PC-3 (cell line): ENCODE data around the gene SUMO4. TPM values are rescaled to one million over a fixed set of nuclear protein-coding genes. Genes with fewer than 3 reads are reported as not detected.

Experiments
- ATAC-seq: fragments of 200-7000 bp; cut with Tn5 transposase; 2 replicates; pipeline ENCODE4 v1.9.1; 2020; ENCODE audit warnings: mild to moderate bottlenecking, moderate library complexity
- BruUV-seq: library from RNA; stranded (reverse); fragments of 400-500 nt; replicated peaks from 2 replicates; lab custom pipeline; 2021; lab: Mats Ljungman, UMichigan
- CTCF ChIA-PET: fragments of 300-600 bp; sonication (Branson Sonifier 250); formaldehyde crosslinking; loops from one replicate; lab custom pipeline; 2022; ENCODE audit warnings: antibody characterized with exemption; lab: Charles Lee
- POLR2A ChIA-PET: fragments of 300-600 bp; sonication (Branson Sonifier 250); formaldehyde crosslinking; loops from one replicate; lab custom pipeline; 2022; ENCODE audit warnings: antibody characterized with exemption; ENCODE audit not compliant: unreplicated experiment; lab: Charles Lee
- DNase-seq: peaks from one replicate; pipeline ENCODE4 v3.0.0-alpha.2; 2015
- H2AFZ ChIP-seq: fragments of 300-600 bp; sonication (generic); 2 replicates; pipeline ENCODE4 v1.6.0; 2016; ENCODE audit warnings: antibody characterized with exemption, low read length
- H3F3A ChIP-seq: fragments of 300-600 bp; sonication (generic); one replicate; pipeline ENCODE4 v1.6.0; 2017; ENCODE audit warnings: antibody characterized with exemption, low read length, control low read depth, mild to moderate bottlenecking; ENCODE audit not compliant: unreplicated experiment
- H3K27ac ChIP-seq: fragments of 300-600 bp; sonication (generic); 2 replicates; pipeline ENCODE4 v1.5.1; 2016; ENCODE audit warnings: mild to moderate bottlenecking, low read length
- H3K27me3 ChIP-seq: fragments of 300-600 bp; sonication (generic); 2 replicates; pipeline ENCODE4 v1.6.1; 2016; ENCODE audit warnings: low read length, mixed read lengths
- H3K36me3 ChIP-seq: fragments of 300-600 bp; sonication (generic); 2 replicates; pipeline ENCODE4 v1.6.1; 2016; ENCODE audit warnings: low read depth, mixed run types, low read length, mixed read lengths
- H3K4me1 ChIP-seq: fragments of 300-600 bp; sonication (generic); 2 replicates; pipeline ENCODE4 v1.5.1; 2016; ENCODE audit warnings: low read length; ENCODE audit not compliant: insufficient read depth
- H3K4me2 ChIP-seq: fragments of 300-600 bp; sonication (generic); 2 replicates; pipeline ENCODE4 v1.6.0; 2016; ENCODE audit warnings: low read length
- H3K4me3 ChIP-seq: fragments of 300-600 bp; sonication (generic); 2 replicates; pipeline ENCODE4 v1.5.1; 2016; ENCODE audit warnings: mild to moderate bottlenecking, low read length, mixed read lengths
- H3K79me2 ChIP-seq: fragments of 300-600 bp; sonication (generic); 2 replicates; pipeline ENCODE4 v1.6.1; 2017; ENCODE audit warnings: low read length, mixed read lengths
- H3K9ac ChIP-seq: fragments of 300-600 bp; sonication (generic); 2 replicates; pipeline ENCODE4 v1.6.0; 2016; ENCODE audit warnings: mild to moderate bottlenecking, low read length
- H3K9me2 ChIP-seq: fragments of 300-600 bp; sonication (generic); replicated peaks from 2 replicates; pipeline ENCODE4 v1.6.1; 2016; ENCODE audit warnings: mixed run types, low read length, mixed read lengths
- H3K9me3 ChIP-seq: fragments of 300-600 bp; sonication (generic); 2 replicates; pipeline ENCODE4 v1.6.1; 2016; ENCODE audit warnings: low read length, mixed read lengths
- H4K20me1 ChIP-seq: fragments of 300-600 bp; sonication (generic); 2 replicates; pipeline ENCODE4 v1.6.1; 2016; ENCODE audit warnings: low read length, mixed read lengths
- EZH2 ChIP-seq: fragments of 300-600 bp; sonication (generic); IDR thresholded peaks from one replicate; pipeline ENCODE4 v1.6.1; 2017; ENCODE audit warnings: antibody characterized with exemption, mild to moderate bottlenecking, low read length; ENCODE audit not compliant: unreplicated experiment
- EZH2phosphoT487 ChIP-seq: fragments of 300-600 bp; sonication (generic); IDR thresholded peaks from 2 replicates; pipeline ENCODE4 v1.6.1; 2018; ENCODE audit warnings: mild to moderate bottlenecking, antibody characterized with exemption, low read length, borderline replicate concordance
- intact Hi-C: fragments of 100-400 bp; cut with micrococcal nuclease; formaldehyde crosslinking; loops from 2 replicates; pipeline ENCODE4 v1.9.0; 2023
- total RNA-seq: library from RNA; depleted of rRNA; stranded (reverse); fragments of >200 nt; gene quantifications from 2 replicates; pipeline ENCODE4 v1.2.3, GENCODE V29; 2014
- TF ChIP-seq, protein P1 (sequence below): fragments of 300-600 bp; sonication (generic); conservative IDR thresholded peaks from 2 replicates; pipeline ENCODE4 v1.5.1; 2017; ENCODE audit warnings: antibody characterized with exemption, low read depth, mild to moderate bottlenecking, low read length

Gene SUMO4
- total RNA-seq, 1 experiment from 2014 or later, result 0.69 TPM

DNA sequence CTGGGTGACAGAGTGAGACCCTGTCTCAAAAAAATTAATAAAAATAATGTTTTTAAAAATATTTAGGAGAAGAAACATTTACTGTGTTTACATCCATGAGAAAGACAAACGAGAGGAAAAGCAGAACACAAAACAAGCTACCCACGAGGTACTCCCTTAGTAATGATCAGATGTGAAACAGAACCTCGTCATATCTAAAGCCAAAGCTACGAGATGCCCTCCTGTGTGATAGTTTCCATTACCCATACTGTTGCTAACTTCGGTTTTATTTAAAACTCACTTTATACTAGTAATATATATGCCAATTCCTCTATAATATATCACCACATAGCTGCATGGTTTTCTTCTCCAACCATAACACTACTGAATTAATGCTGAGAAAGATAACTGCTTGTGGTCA, 21.1 kb downstream of the SUMO4 start:
- no peak for DNase-seq
- H2AFZ ChIP-seq, result no peak overlapping the region
- no peaks in the 10 kb centered on the region for H3K79me2 ChIP-seq
- H3K4me1 ChIP-seq, result no peaks in the 10 kb centered on the region
- no peaks in the 10 kb centered on the region for H3K9me3 ChIP-seq
- H3K9ac ChIP-seq, result no peak overlapping the region
- TF ChIP-seq, protein P1, sequence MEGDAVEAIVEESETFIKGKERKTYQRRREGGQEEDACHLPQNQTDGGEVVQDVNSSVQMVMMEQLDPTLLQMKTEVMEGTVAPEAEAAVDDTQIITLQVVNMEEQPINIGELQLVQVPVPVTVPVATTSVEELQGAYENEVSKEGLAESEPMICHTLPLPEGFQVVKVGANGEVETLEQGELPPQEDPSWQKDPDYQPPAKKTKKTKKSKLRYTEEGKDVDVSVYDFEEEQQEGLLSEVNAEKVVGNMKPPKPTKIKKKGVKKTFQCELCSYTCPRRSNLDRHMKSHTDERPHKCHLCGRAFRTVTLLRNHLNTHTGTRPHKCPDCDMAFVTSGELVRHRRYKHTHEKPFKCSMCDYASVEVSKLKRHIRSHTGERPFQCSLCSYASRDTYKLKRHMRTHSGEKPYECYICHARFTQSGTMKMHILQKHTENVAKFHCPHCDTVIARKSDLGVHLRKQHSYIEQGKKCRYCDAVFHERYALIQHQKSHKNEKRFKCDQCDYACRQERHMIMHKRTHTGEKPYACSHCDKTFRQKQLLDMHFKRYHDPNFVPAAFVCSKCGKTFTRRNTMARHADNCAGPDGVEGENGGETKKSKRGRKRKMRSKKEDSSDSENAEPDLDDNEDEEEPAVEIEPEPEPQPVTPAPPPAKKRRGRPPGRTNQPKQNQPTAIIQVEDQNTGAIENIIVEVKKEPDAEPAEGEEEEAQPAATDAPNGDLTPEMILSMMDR, result no peak
- no TSS peak for BruUV-seq
- H3K4me3 ChIP-seq, result no peak overlapping the region
- no peaks in the 10 kb centered on the region for H4K20me1 ChIP-seq
- H3K27ac ChIP-seq, result no peak overlapping the region
- CTCF ChIA-PET, result no interaction called here
- H3F3A ChIP-seq, result no peaks in the 10 kb centered on the region
- intact Hi-C loops, result no loop called here
- H3K27me3 ChIP-seq, result no peaks in the 10 kb centered on the region
- no peak for ATAC-seq
- POLR2A ChIA-PET, result no interaction called here
- no peak overlapping the region for H3K4me2 ChIP-seq
- no peaks in the 10 kb centered on the region for H3K9me2 ChIP-seq
- no peaks in the 10 kb centered on the region for H3K36me3 ChIP-seq

DNA sequence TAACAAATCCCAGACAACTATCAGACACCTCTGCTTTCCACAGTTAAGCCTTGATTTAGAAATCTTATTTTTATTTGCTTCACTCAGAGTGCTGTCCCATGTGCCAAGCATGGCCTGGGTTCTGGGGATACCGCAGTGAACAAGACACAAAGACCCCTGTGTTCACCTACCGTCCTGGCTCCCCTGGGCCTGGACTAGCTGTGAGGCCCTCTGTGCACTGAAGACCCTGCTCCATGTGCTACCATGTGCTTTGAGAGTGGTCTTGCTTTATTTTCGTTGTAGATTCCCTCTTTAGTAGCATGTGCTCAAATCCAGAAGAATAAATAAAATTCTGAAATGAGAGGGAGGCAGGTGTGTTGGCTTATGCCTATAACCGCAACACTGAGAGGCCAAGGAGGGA, 22.5 kb downstream of the SUMO4 start:
- ATAC-seq, result no peak
- Histone ChIP-seq H3K36me3 (no peaks in the 10 kb centered on the region), H3F3A (no peaks in the 10 kb centered on the region), H3K4me2 (no peak overlapping the region), H3K4me3 (no peak overlapping the region), H3K4me1 (no peaks in the 10 kb centered on the region), H3K9me2 (no peaks in the 10 kb centered on the region), H3K79me2 (no peaks in the 10 kb centered on the region), H3K27ac (no peak overlapping the region), H4K20me1 (no peaks in the 10 kb centered on the region), H2AFZ (no peak overlapping the region), H3K9ac (no peak overlapping the region), H3K9me3 (no peaks in the 10 kb centered on the region), H3K27me3 (no peaks in the 10 kb centered on the region)
- TF ChIP-seq, protein P1, result no peak
- TF ChIP-seq EZH2 (no peak), EZH2phosphoT487 (no peak)
- intact Hi-C loops, result no loop called here
- ChIA-PET CTCF (no interaction called here), POLR2A (no interaction called here)
- DNase-seq, result no peak
- BruUV-seq, result no TSS peak

DNA sequence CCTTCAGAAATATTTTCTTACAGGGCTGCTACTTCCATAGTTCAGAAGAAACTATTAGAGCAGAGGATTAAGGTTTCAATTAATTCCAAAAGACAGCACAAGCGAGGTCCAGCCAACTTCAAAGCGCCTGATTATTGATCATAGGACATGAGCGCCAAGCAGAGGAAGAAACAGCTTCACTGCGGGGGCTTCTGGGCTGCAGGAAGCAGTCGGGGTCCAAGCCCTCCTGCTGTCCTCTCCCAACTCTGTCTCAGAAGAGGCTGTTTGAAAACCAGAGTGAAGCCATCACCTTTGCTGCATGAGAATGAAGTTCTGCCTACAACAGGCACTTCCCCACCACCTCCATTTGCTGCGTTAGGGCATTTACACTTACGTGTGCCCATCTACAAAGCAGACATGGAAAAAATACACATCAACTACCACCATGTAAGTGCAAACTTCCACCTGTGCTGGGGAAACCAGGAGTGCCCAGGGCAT, 23.9 kb downstream of the SUMO4 start:
- no peak for DNase-seq
- Histone ChIP-seq H3K9me2 (no peaks in the 10 kb centered on the region), H3K4me1 (no peaks in the 10 kb centered on the region), H3K4me2 (no peak overlapping the region), H3K79me2 (no peaks in the 10 kb centered on the region), H3K4me3 (no peak overlapping the region), H3K36me3 (no peaks in the 10 kb centered on the region), H3K9ac (no peak overlapping the region), H3K9me3 (no peaks in the 10 kb centered on the region), H3F3A (no peaks in the 10 kb centered on the region), H2AFZ (no peak overlapping the region), H3K27me3 (no peaks in the 10 kb centered on the region), H4K20me1 (no peaks in the 10 kb centered on the region), H3K27ac (no peak overlapping the region)
- intact Hi-C loops, result no loop called here
- BruUV-seq, result no TSS peak
- TF ChIP-seq EZH2phosphoT487 (no peak), EZH2 (no peak)
- TF ChIP-seq, protein P1, result no peak
- POLR2A ChIA-PET, result no interaction called here
- no peak for ATAC-seq
- CTCF ChIA-PET, result no interaction called here
